Left ventricle myocardium inferior (tissue), 1 donor: ENCODE measurements around the gene IFI30. TPM values are rescaled to one million over a fixed set of nuclear protein-coding genes. Genes with fewer than 3 reads are reported as not detected.

Source experiments
- DNase-seq: peaks from one replicate; pipeline ENCODE4 v3.0.0-alpha.2; 2020
- H3K27ac ChIP-seq: fragments of 200-600 bp; replicated peaks from 2 replicates; pipeline ENCODE4 v1.8.0; 2021
- H3K27me3 ChIP-seq: fragments of 200-600 bp; 2 replicates; pipeline ENCODE4 v1.8.0; 2021; ENCODE audit warnings: low read depth
- H3K36me3 ChIP-seq: fragments of 200-600 bp; 2 replicates; pipeline ENCODE4 v1.8.0; 2021
- H3K4me1 ChIP-seq: fragments of 200-600 bp; 2 replicates; pipeline ENCODE4 v1.8.0; 2021
- H3K4me3 ChIP-seq: fragments of 200-600 bp; 2 replicates; pipeline ENCODE4 v1.8.0; 2021; ENCODE audit warnings: mild to moderate bottlenecking, moderate library complexity
- H3K9me3 ChIP-seq: fragments of 200-600 bp; replicated peaks from 2 replicates; pipeline ENCODE4 v1.8.0; 2021
- intact Hi-C: fragments of 100-400 bp; cut with micrococcal nuclease; formaldehyde crosslinking; loops from one replicate; pipeline ENCODE4 v1.11.0; 2022
- total RNA-seq: library from RNA; stranded (reverse); fragmentation: NEBNext Ultra II Directional; extraction: Animal tissue kit (Norgen Biotek cat#: 25700); gene quantifications from one replicate; pipeline ENCODE4 v1.2.1, GENCODE V29; 2021
- TF ChIP-seq, protein P1 (sequence below): fragments of 200-600 bp; IDR thresholded peaks from 2 replicates; pipeline ENCODE4 v1.8.0; 2021; ENCODE audit warnings: antibody characterized with exemption, mild to moderate bottlenecking, borderline replicate concordance
- donor health status: DM: no; HTN: yes; CAD: no; lungs with severe emphysema.

Gene IFI30
- total RNA-seq, 1 donor from 2014 or later, result 23.3 TPM

DNA sequence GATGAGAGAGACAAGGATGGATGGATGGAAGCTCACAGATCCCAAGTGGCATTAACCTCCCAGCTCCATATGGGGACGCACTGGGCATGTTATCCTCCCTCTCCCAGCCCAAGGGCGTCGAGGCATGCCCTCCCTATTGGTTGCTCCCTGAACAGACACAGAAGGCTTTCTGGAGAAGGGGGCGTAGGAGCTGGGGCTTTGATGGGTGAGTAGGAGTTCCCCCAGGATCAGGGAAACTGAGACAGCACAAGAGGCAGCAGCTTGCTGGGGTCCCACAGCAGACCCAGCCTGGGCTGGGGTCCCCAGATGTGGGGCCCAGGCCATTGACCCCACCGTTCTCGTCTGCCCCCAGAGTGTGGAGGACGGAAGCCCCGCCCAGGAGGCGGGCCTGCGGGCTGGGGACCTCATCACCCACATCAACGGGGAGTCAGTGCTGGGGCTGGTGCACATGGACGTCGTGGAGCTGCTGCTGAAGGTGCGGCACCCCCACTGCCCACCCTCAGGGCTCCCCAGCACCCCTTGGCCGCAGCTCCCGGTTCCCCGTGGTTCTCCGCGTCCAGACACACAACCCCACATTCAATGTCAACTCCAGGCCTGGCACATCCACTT is 28.1 kb upstream of the IFI30 start:
- no peak overlapping the region for H3K4me3 ChIP-seq
- H3K27me3 ChIP-seq, result no peaks in the 10 kb centered on the region
- H3K27ac ChIP-seq, result no peak overlapping the region
- DNase-seq, result no peak
- no peaks in the 10 kb centered on the region for H3K9me3 ChIP-seq
- H3K4me1 ChIP-seq, result no peaks in the 10 kb centered on the region
- intact Hi-C loops, result no loop called here
- H3K36me3 ChIP-seq, result peaks cover 55% of the 10 kb centered on the region
- TF ChIP-seq, protein P1, sequence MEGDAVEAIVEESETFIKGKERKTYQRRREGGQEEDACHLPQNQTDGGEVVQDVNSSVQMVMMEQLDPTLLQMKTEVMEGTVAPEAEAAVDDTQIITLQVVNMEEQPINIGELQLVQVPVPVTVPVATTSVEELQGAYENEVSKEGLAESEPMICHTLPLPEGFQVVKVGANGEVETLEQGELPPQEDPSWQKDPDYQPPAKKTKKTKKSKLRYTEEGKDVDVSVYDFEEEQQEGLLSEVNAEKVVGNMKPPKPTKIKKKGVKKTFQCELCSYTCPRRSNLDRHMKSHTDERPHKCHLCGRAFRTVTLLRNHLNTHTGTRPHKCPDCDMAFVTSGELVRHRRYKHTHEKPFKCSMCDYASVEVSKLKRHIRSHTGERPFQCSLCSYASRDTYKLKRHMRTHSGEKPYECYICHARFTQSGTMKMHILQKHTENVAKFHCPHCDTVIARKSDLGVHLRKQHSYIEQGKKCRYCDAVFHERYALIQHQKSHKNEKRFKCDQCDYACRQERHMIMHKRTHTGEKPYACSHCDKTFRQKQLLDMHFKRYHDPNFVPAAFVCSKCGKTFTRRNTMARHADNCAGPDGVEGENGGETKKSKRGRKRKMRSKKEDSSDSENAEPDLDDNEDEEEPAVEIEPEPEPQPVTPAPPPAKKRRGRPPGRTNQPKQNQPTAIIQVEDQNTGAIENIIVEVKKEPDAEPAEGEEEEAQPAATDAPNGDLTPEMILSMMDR, result no peak

DNA sequence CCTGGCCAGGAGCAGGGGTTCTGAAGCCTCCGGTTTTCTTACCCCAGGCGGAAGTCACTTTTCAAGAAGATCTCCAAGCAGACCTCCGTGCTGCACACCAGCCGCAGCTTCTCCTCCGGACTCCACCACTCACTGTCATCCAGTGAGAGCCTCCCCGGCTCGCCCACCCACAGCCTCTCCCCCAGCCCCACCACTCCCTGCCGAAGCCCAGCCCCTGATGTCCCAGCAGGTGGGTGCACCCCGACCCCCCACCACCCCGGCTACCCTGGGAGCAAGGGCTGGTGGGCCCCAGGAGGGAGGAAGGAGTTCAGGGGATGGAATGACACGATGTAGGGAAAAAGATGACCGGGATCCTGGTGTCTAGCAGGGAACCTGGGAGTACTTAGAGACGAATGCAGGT is 26.2 kb upstream of the IFI30 start:
- H3K27me3 ChIP-seq, result no peaks in the 10 kb centered on the region
- no peak overlapping the region for H3K27ac ChIP-seq
- intact Hi-C loops, result no loop called here
- peaks cover 10% of the 10 kb centered on the region for H3K4me1 ChIP-seq
- no peaks in the 10 kb centered on the region for H3K9me3 ChIP-seq
- H3K36me3 ChIP-seq, result peaks cover 40% of the 10 kb centered on the region
- TF ChIP-seq, protein P1, result no peak
- no peak for DNase-seq
- no peak overlapping the region for H3K4me3 ChIP-seq

DNA sequence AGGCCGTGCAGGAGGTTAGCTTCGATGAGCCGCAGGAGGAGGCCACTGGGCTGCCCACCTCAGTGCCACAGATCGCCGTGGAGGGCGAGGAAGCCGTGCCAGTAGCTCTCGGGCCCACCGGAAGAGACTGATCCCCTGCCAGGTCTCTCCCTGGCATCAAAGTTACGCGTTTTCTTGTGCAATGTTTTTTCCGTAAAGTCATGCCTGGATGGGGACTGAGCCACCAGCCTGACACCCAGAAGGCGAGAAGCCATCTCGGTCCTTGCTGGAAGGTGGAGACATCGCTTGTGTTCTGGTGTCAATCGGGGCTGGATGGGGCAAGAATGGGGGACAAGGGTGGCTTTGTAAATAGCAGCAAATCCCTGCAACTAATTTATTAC is 24.0 kb upstream of the IFI30 start:
- no peaks in the 10 kb centered on the region for H3K9me3 ChIP-seq
- H3K27me3 ChIP-seq, result no peaks in the 10 kb centered on the region
- intact Hi-C loops, result no loop called here
- H3K4me3 ChIP-seq, result no peak overlapping the region
- peaks cover 20% of the 10 kb centered on the region for H3K36me3 ChIP-seq
- peaks cover 30% of the 10 kb centered on the region for H3K4me1 ChIP-seq
- DNase-seq, result no peak
- no peak overlapping the region for H3K27ac ChIP-seq
- TF ChIP-seq, protein P1, result no peak

DNA sequence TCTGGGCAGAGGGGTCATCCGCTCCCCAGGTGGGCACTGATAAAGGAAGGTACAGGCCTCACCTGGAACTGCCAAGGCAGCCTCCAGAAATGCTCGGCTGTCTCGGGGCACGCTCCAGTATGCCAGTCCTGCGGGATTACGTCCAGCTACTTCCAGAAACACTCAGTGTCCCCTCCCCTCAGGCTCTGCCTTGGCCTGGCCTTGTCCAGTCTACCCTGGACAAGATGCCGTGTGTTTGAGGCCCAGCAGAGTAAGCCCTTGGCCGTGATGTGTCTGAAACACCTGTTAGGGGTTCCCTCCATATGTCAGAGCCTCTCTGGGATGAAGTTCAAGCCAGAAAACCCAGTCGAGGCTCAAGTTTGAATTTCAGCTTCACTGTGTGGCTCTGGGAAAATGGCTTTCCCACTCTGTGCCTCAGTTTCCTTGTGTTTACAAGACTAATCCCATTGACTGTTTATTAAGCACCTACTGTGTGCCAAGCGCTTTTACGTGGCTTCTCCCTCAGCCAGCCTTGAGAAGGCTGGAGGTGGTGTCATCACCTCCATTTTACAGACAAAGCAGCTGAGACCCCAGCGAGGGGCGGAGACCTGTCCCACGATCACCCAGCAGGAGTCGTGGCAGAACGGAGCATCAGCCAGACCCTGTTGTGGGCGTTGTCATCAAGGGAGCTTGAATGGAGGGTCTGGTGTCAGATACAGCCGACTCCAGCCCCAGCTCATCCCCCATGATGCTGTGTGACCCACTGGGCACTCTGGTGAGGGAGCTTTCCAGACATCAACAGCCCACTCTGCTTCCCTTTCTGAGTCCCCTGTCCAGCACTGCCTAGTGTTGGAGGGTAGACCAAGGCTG is 22.6 kb upstream of the IFI30 start:
- peaks cover 40% of the 10 kb centered on the region for H3K4me1 ChIP-seq
- no peak overlapping the region for H3K4me3 ChIP-seq
- no peak overlapping the region for H3K27ac ChIP-seq
- no peaks in the 10 kb centered on the region for H3K9me3 ChIP-seq
- DNase-seq, result no peak
- no peaks in the 10 kb centered on the region for H3K27me3 ChIP-seq
- intact Hi-C loops, result no loop called here
- TF ChIP-seq, protein P1, result no peak
- peaks cover 12% of the 10 kb centered on the region for H3K36me3 ChIP-seq

DNA sequence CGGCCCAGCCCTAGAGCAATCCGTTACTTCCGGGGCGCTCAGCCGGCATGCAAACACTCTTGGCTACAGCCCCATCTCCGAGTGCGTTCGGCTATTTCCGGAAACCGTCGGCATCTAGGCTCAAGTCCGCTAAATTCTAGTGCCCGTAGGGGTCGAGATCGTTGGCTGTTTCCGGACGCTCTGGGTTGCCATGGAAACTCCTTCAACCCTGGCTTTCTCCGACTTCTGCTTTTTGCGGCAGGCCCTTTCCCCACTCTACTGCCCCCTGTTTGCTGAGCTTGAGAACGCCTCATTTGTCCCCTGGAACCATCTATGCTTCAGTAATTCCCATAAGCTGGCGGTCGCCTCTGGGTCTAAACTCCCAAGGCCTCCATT is 21.2 kb upstream of the IFI30 start:
- Histone ChIP-seq H3K36me3 (peaks cover 14% of the 10 kb centered on the region), H3K27me3 (no peaks in the 10 kb centered on the region), H3K4me1 (peaks cover 54% of the 10 kb centered on the region), H3K27ac (peak overlapping the region; percentile 99), H3K9me3 (no peaks in the 10 kb centered on the region), H3K4me3 (peak overlapping the region; percentile 95)
- intact Hi-C loops, result no loop called here
- DNase-seq, result peak; percentile 98
- TF ChIP-seq, protein P1, result peak; percentile 71
